GM12878 (cell line): ENCODE results near the gene DGKA. TPM values are rescaled to one million over a fixed set of nuclear protein-coding genes. Genes with fewer than 3 reads are reported as not detected.
A peak's percentile ranks its signal among the peaks of the same experiment; 100 is the strongest.

Experiments used
- CBX3 ChIP-seq: fragments of 200-600 bp; sonication (generic); IDR thresholded peaks from 2 replicates; pipeline ENCODE4 v1.6.1; 2016; ENCODE audit warnings: low read depth, borderline replicate concordance
- CEBPB ChIP-seq, 2 experiments: fragments of 150-350 bp in 1 of 2; IDR thresholded peaks; 2 replicates each; pipeline ENCODE4 v1.6.1; 2012 to 2014; ENCODE audit warnings: low read depth in 2 of 2, low read length in 2 of 2, borderline replicate concordance in 1 of 2, inconsistent platforms in 1 of 2
- CREB1 ChIP-seq: IDR thresholded peaks from 2 replicates; pipeline ENCODE4 v1.6.1; 2012; ENCODE audit warnings: low read depth, mild to moderate bottlenecking, inconsistent platforms
- E2F4 ChIP-seq: IDR thresholded peaks from 2 replicates; pipeline ENCODE4 v1.6.1; 2012; ENCODE audit warnings: low read depth, low read length, improper control_type of control experiment
- EED ChIP-seq: sonication (generic); IDR thresholded peaks from 2 replicates; pipeline ENCODE4 v1.6.1; 2016; ENCODE audit warnings: antibody characterized with exemption, low read depth
- ESRRA ChIP-seq: IDR thresholded peaks from 2 replicates; pipeline ENCODE4 v1.6.1; 2012; ENCODE audit warnings: mild to moderate bottlenecking, low read length, improper control_type of control experiment
- HDAC2 ChIP-seq: fragments of 200-600 bp; sonication (generic); IDR thresholded peaks from 2 replicates; pipeline ENCODE4 v1.6.1; 2017
- HDGF ChIP-seq: fragments of 450-650 bp; IDR thresholded peaks from 2 replicates; pipeline ENCODE4 v1.6.1; 2016; ENCODE audit warnings: antibody characterized with exemption
- IRF3 ChIP-seq: fragments of 450-650 bp; IDR thresholded peaks from 2 replicates; pipeline ENCODE4 v1.6.1; 2014; ENCODE audit warnings: mild to moderate bottlenecking
- IRF4 ChIP-seq: IDR thresholded peaks from 2 replicates; pipeline ENCODE4 v1.6.1; 2011; ENCODE audit warnings: low read depth, low read length
- KAT2A ChIP-seq: conservative IDR thresholded peaks from 2 replicates; pipeline ENCODE4 v1.6.1; 2011; ENCODE audit warnings: low read depth, low read length; ENCODE audit not compliant: control insufficient read depth
- LARP7 ChIP-seq: fragments of 450-650 bp; IDR thresholded peaks from 2 replicates; pipeline ENCODE4 v1.6.1; 2017; ENCODE audit warnings: mild to moderate bottlenecking
- MEF2B ChIP-seq: fragments of 450-650 bp; IDR thresholded peaks from 2 replicates; pipeline ENCODE4 v1.6.1; 2018; ENCODE audit warnings: mild to moderate bottlenecking, moderate library complexity; ENCODE audit not compliant: partially characterized antibody, poor library complexity, severe bottlenecking
- MLLT1 ChIP-seq: fragments of 450-650 bp; IDR thresholded peaks from 2 replicates; pipeline ENCODE4 v1.6.1; 2016; ENCODE audit warnings: mild to moderate bottlenecking
- NFIC ChIP-seq: IDR thresholded peaks from 2 replicates; pipeline ENCODE4 v1.6.1; 2012; ENCODE audit warnings: low read depth, mild to moderate bottlenecking, inconsistent platforms, low read length, moderate library complexity
- NFYB ChIP-seq: IDR thresholded peaks from 2 replicates; pipeline ENCODE4 v1.6.1; 2011; ENCODE audit warnings: low read depth, mild to moderate bottlenecking, low read length, improper control_type of control experiment, moderate library complexity; ENCODE audit not compliant: insufficient read depth
- NR2C1 ChIP-seq: fragments of 450-650 bp; IDR thresholded peaks from 2 replicates; pipeline ENCODE4 v1.6.1; 2017; ENCODE audit warnings: antibody characterized with exemption, mild to moderate bottlenecking, moderate library complexity
- PAX5 ChIP-seq: IDR thresholded peaks from 2 replicates; pipeline ENCODE4 v1.6.1; 2011; ENCODE audit warnings: low read depth, low read length, borderline replicate concordance
- PML ChIP-seq: IDR thresholded peaks from 2 replicates; pipeline ENCODE4 v1.6.1; 2012; ENCODE audit warnings: low read length, inconsistent platforms
- POLR2AphosphoS2 ChIP-seq: IDR thresholded peaks from 2 replicates; pipeline ENCODE4 v1.6.1; 2011; ENCODE audit warnings: low read depth, mild to moderate bottlenecking, low read length, improper control_type of control experiment, moderate library complexity
- POLR2AphosphoS5 ChIP-seq: IDR thresholded peaks from 2 replicates; pipeline ENCODE4 v1.6.1; 2011; ENCODE audit warnings: mild to moderate bottlenecking, low read length, inconsistent platforms
- RAD21 ChIP-seq: IDR thresholded peaks from 2 replicates; pipeline ENCODE4 v1.6.1; 2011; ENCODE audit warnings: mild to moderate bottlenecking, low read depth, low read length, moderate library complexity; ENCODE audit not compliant: insufficient read depth
- RELA ChIP-seq: fragments of 450-650 bp; IDR thresholded peaks from 2 replicates; pipeline ENCODE4 v1.8.0; 2014; ENCODE audit warnings: borderline replicate concordance; ENCODE audit not compliant: partially characterized antibody
- SMAD5 ChIP-seq: IDR thresholded peaks from 2 replicates; pipeline ENCODE4 v1.6.1; 2016; ENCODE audit warnings: antibody characterized with exemption, low read depth
- SMARCA5 ChIP-seq: fragments of 450-650 bp; IDR thresholded peaks from 2 replicates; pipeline ENCODE4 v1.6.1; 2017; ENCODE audit warnings: mild to moderate bottlenecking
- SMC3 ChIP-seq: IDR thresholded peaks from 2 replicates; pipeline ENCODE4 v1.6.1; 2011; ENCODE audit warnings: low read length, improper control_type of control experiment, borderline replicate concordance
- SREBF1 ChIP-seq: IDR thresholded peaks from 2 replicates; pipeline ENCODE4 v1.6.1; 2012; ENCODE audit warnings: mild to moderate bottlenecking, low read length
- STAT3 ChIP-seq: IDR thresholded peaks from 2 replicates; pipeline ENCODE4 v1.6.1; 2011; ENCODE audit warnings: low read depth, low read length, improper control_type of control experiment
- USF2 ChIP-seq: IDR thresholded peaks from 2 replicates; pipeline ENCODE4 v1.6.1; 2011; ENCODE audit warnings: low read depth, low read length, improper control_type of control experiment, borderline replicate concordance
- ZNF24 ChIP-seq: fragments of 450-650 bp; IDR thresholded peaks from 2 replicates; pipeline ENCODE4 v1.6.1; 2017; ENCODE audit warnings: antibody characterized with exemption, mild to moderate bottlenecking
- ZSCAN29 ChIP-seq: fragments of 450-650 bp; IDR thresholded peaks from 2 replicates; pipeline ENCODE4 v1.6.1; 2017; ENCODE audit warnings: mild to moderate bottlenecking, moderate library complexity
- polyA plus RNA-seq, 11 experiments: library from polyadenylated mRNA; depleted of rRNA in 4 of 11; unstranded in 6 of 11; stranded (reverse) in 5 of 11; fragments of >200 nt; fragmentation: Nextera tagmentation in 4 of 11; fragmentation: Illumina TruSeq in 1 of 11; extraction: Ambion mirVana in 4 of 11; extraction: Trizol in 1 of 11; gene quantifications; 1 replicate in 1 of 11; 2 replicates in 10 of 11; pipeline versions ENCODE4 v1.2.1 to v1.2.3, GENCODE V29; 2011 to 2016; ENCODE audit warnings: inconsistent platforms in 2 of 11, missing spikeins in 2 of 11, low read depth in 1 of 11
- total RNA-seq, 4 experiments: library from RNA; depleted of rRNA in 3 of 4; stranded (reverse); fragments of >200 nt in 3 of 4; fragmentation: Illumina TruSeq in 1 of 4; extraction: Trizol in 1 of 4; gene quantifications; 2 replicates each; pipeline versions ENCODE4 v1.2.1 to v1.2.3, GENCODE V29; 2013 to 2021

Gene DGKA
- total and polyA plus RNA-seq, 10 of the 15 experiments (the other 5 are each of a cell fraction or from before 2014, with no cell fraction given), result 14.0 to 65.5 (median 37.1) TPM

- no peak for TF ChIP-seq SMC3
- TF ChIP-seq IRF4, result no peak
- no peak for TF ChIP-seq LARP7
- TF ChIP-seq RAD21, result no peak
- no peak for TF ChIP-seq NR2C1
- TF ChIP-seq NFIC, result no peak
- no peak for TF ChIP-seq EED
- TF ChIP-seq POLR2AphosphoS5, result no peak
- no peak for TF ChIP-seq SMAD5
- TF ChIP-seq ZSCAN29, result no peak
- TF ChIP-seq CEBPB (IDR thresholded peaks at IDR 0.05; ENCODE audit: borderline replicate concordance in 1 of 2, low read depth in 2 of 2, low read length in 2 of 2), result no peak
- TF ChIP-seq SMARCA5, result no peak
- no peak for TF ChIP-seq CBX3
- no peak for TF ChIP-seq PAX5
- TF ChIP-seq HDAC2, result no peak
- TF ChIP-seq CREB1, result no peak
- no peak for TF ChIP-seq E2F4
- TF ChIP-seq MEF2B, result no peak
- TF ChIP-seq IRF3, result no peak
- peak; percentile 68; the same call in 1 of the 2 replicates for TF ChIP-seq HDGF
- TF ChIP-seq RELA, result no peak
- TF ChIP-seq KAT2A, result no peak
- no peak for TF ChIP-seq POLR2AphosphoS2
- TF ChIP-seq STAT3, result no peak
- 0 out of 2 replicates have a peak, but pooled peaks have one; percentile 7 for TF ChIP-seq PML
- no peak for TF ChIP-seq SREBF1
- TF ChIP-seq NFYB, result no peak
- TF ChIP-seq USF2, result no peak
- no peak for TF ChIP-seq ESRRA
- no peak for TF ChIP-seq ZNF24
- 0 out of 2 replicates have a peak, but pooled peaks have one; percentile 47 for TF ChIP-seq MLLT1
These were observed 386 bp downstream of the DGKA start (continued) for GRCh38 chr12:55931317-55931779.
